HEK293 (cell line): Measurements from ENCODE around the gene ACAA1.
"Not testable (repeated sequence)": the region's sequence is repeated elsewhere in the genome, so short reads cannot be mapped to it uniquely, and the experiment has no call there.

ENCODE experiments used
- CTCF ChIP-seq: fragments of 450-650 bp; formaldehyde crosslinking; IDR thresholded peaks from 2 replicates; pipeline ENCODE4 v1.5.1; 2016; ENCODE audit warnings: missing biosample characterization, missing genetic modification characterization
- GLI2 ChIP-seq: fragments of 450-650 bp; formaldehyde crosslinking; IDR thresholded peaks from 2 replicates; pipeline ENCODE4; 2017; ENCODE audit warnings: missing biosample characterization, missing genetic modification characterization, low read depth, borderline replicate concordance
- HIC1 ChIP-seq: fragments of 450-650 bp; formaldehyde crosslinking; IDR thresholded peaks from 2 replicates; pipeline ENCODE4 v1.5.1; 2016; ENCODE audit warnings: missing biosample characterization, missing genetic modification characterization
- PRDM1 ChIP-seq: fragments of 450-650 bp; formaldehyde crosslinking; IDR thresholded peaks from 2 replicates; pipeline ENCODE4; 2016; ENCODE audit warnings: missing biosample characterization, missing genetic modification characterization
- ZBTB17 ChIP-seq: fragments of 450-650 bp; formaldehyde crosslinking; IDR thresholded peaks from 2 replicates; pipeline ENCODE4 v1.5.1; 2016; ENCODE audit warnings: missing biosample characterization, missing genetic modification characterization
- ZNF138 ChIP-seq: fragments of 450-650 bp; formaldehyde crosslinking; IDR thresholded peaks from 2 replicates; pipeline ENCODE4 v1.5.1; 2016; ENCODE audit warnings: missing biosample characterization, missing genetic modification characterization, borderline replicate concordance
- ZNF24 ChIP-seq: fragments of 450-650 bp; formaldehyde crosslinking; IDR thresholded peaks from 2 replicates; pipeline ENCODE4 v1.5.1; 2016; ENCODE audit warnings: missing biosample characterization, missing genetic modification characterization
- ZNF274 ChIP-seq, 2 experiments: fragments of 200-500 bp in 1 of 2; fragments of 450-650 bp in 1 of 2; sonication (Bioruptor generic) in 1 of 2; formaldehyde crosslinking in 1 of 2; IDR thresholded peaks; 2 replicates each; pipeline versions ENCODE4 v1.5.1 to v1.6.1; 2014 to 2016; ENCODE audit warnings: borderline replicate concordance in 1 of 2, inconsistent platforms in 1 of 2, low read length in 1 of 2, missing biosample characterization in 1 of 2, missing genetic modification characterization in 1 of 2
- ZNF621 ChIP-seq: fragments of 450-650 bp; formaldehyde crosslinking; IDR thresholded peaks from 2 replicates; pipeline ENCODE4 v1.5.1; 2017; ENCODE audit warnings: missing biosample characterization, missing genetic modification characterization
- ZNF639 ChIP-seq: fragments of 450-650 bp; formaldehyde crosslinking; IDR thresholded peaks from 2 replicates; pipeline ENCODE4 v1.5.1; 2016; ENCODE audit warnings: missing biosample characterization, missing genetic modification characterization

- not testable (repeated sequence) for TF ChIP-seq CTCF (tag by site-specific recombination); PRDM1 (tag by site-specific recombination); ZNF24 (tag by site-specific recombination); ZNF639 (tag by site-specific recombination); ZNF138 (tag by site-specific recombination); GLI2 (tag by site-specific recombination); ZNF274 (IDR thresholded peaks at IDR 0.05; ENCODE audit: low read length); ZNF274 (tag by site-specific recombination; IDR thresholded peaks at IDR 0.05; ENCODE audit: borderline replicate concordance); HIC1 (tag by site-specific recombination); ZBTB17 (tag by site-specific recombination); ZNF621 (tag by site-specific recombination)
Measured at GRCh38 chr3:38135621-38136277, 1.2 kb downstream of the ACAA1 start.
